GM23338 (cell line): ENCODE measurements around the gene CFTR.

Experiments used
- CREB1 ChIP-seq: fragments of 250-450 bp; sonication (Bioruptor Pico); IDR thresholded peaks from 2 replicates; pipeline ENCODE4 v1.5.0; 2020; ENCODE audit warnings: low read depth, mild to moderate bottlenecking, moderate library complexity
- EZH2 ChIP-seq: fragments of 200-600 bp; sonication (generic); IDR thresholded peaks from one replicate; pipeline ENCODE4 v1.8.0; 2017; ENCODE audit warnings: antibody characterized with exemption, mild to moderate bottlenecking, low read depth; ENCODE audit not compliant: unreplicated experiment
- EZH2phosphoT487 ChIP-seq: fragments of 200-600 bp; sonication (generic); IDR thresholded peaks from one replicate; pipeline ENCODE4 v1.8.1; 2018; ENCODE audit warnings: antibody characterized with exemption; ENCODE audit not compliant: unreplicated experiment
- JUNB ChIP-seq: IDR thresholded peaks from one replicate; pipeline ENCODE4 v1.6.1; 2016; ENCODE audit warnings: antibody characterized with exemption; ENCODE audit not compliant: unreplicated experiment
- NANOG ChIP-seq: IDR thresholded peaks from 2 replicates; pipeline ENCODE4 v1.6.1; 2016; ENCODE audit warnings: antibody characterized with exemption, borderline replicate concordance
- POLR2AphosphoS5 ChIP-seq: IDR thresholded peaks from 2 replicates; pipeline ENCODE4 v1.6.1; 2016; ENCODE audit warnings: antibody characterized with exemption, low read depth
- REST ChIP-seq: IDR thresholded peaks from one replicate; pipeline ENCODE4 v1.6.1; 2018; ENCODE audit warnings: antibody characterized with exemption; ENCODE audit not compliant: unreplicated experiment
- STAT1 ChIP-seq: IDR thresholded peaks from one replicate; pipeline ENCODE4 v1.6.1; 2016; ENCODE audit warnings: antibody characterized with exemption; ENCODE audit not compliant: unreplicated experiment
- ZNF114 ChIP-seq: fragments of 250-450 bp; sonication (Bioruptor Pico); IDR thresholded peaks from 2 replicates; pipeline ENCODE4 v1.5.0; 2020; ENCODE audit warnings: mild to moderate bottlenecking, moderate library complexity
- ZNF331 ChIP-seq: fragments of 250-450 bp; sonication (Bioruptor Pico); IDR thresholded peaks from 2 replicates; pipeline ENCODE4 v1.5.0; 2020; ENCODE audit warnings: low read depth, mild to moderate bottlenecking, moderate library complexity
- TF ChIP-seq, protein P1 (sequence below), 2 experiments: fragments of 200-600 bp in 1 of 2; sonication (generic) in 1 of 2; conservative IDR thresholded peaks; 2 replicates each; pipeline versions ENCODE4 v1.5.1 to v1.6.1; 2016 to 2017; ENCODE audit warnings: antibody characterized with exemption in 2 of 2, low read depth in 2 of 2, mild to moderate bottlenecking in 2 of 2, moderate library complexity in 1 of 2

GRCh38 chr7:117716707-117717299 is 237.0 kb downstream of the CFTR start:
- TF ChIP-seq, protein P1, sequence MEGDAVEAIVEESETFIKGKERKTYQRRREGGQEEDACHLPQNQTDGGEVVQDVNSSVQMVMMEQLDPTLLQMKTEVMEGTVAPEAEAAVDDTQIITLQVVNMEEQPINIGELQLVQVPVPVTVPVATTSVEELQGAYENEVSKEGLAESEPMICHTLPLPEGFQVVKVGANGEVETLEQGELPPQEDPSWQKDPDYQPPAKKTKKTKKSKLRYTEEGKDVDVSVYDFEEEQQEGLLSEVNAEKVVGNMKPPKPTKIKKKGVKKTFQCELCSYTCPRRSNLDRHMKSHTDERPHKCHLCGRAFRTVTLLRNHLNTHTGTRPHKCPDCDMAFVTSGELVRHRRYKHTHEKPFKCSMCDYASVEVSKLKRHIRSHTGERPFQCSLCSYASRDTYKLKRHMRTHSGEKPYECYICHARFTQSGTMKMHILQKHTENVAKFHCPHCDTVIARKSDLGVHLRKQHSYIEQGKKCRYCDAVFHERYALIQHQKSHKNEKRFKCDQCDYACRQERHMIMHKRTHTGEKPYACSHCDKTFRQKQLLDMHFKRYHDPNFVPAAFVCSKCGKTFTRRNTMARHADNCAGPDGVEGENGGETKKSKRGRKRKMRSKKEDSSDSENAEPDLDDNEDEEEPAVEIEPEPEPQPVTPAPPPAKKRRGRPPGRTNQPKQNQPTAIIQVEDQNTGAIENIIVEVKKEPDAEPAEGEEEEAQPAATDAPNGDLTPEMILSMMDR (conservative IDR thresholded peaks at IDR 0.05; ENCODE audit: low read depth in 2 of 2), result no peak
- TF ChIP-seq EZH2, result no peak
- TF ChIP-seq POLR2AphosphoS5, result no peak
- no peak for TF ChIP-seq REST
- TF ChIP-seq EZH2phosphoT487, result no peak
- TF ChIP-seq JUNB, result no peak
- no peak for TF ChIP-seq CREB1
- TF ChIP-seq STAT1, result no peak
- TF ChIP-seq ZNF331 (CRISPR knock-in tag), result no peak
- no peak for TF ChIP-seq NANOG
- no peak for TF ChIP-seq ZNF114 (CRISPR knock-in tag)
